Measurements from ENCODE around the gene DXO.

DXO gene

GRCh38 chr6:31922942-31923341, 49.0 kb downstream of the DXO start:
- DNase-seq = no peak

DNA sequence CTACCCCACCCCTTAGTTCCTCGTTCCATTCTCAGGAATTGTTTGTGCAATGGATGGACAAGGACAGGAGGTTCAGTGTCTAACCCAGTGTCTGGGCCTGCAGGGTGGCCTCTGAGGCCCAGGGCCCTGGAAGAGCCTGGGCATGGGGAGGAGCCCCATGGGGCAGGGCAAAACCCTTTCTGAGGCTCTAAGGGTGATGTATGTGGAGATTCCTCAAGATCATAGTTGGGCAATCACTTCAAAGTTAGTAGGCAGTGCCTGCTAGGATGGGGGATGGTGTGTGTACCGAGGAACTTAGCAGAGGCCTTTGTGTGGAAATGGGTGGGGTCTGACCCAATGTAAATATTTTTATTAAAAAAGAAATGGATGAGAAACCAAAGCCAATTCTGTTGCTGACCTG, 51.1 kb downstream of the DXO start:
- DNase-seq = no peak

All from fibroblast of upper back skin (primary cell).